Lung (tissue), 12 donors: ENCODE measurements around the gene TMEM80. TPM values are rescaled to one million over a fixed set of nuclear protein-coding genes. Genes with fewer than 3 reads are reported as not detected.

Experiments
- ATAC-seq: fragments of 200-7000 bp; cut with Tn5 transposase; one replicate; pipeline ENCODE4 v1.9.1; 2020; ENCODE audit warnings: moderate number of reproducible peaks; ENCODE audit not compliant: insufficient read depth, low FRiP score
- DNase-seq, 3 donors: peaks; one replicate each; pipeline ENCODE4 v3.0.0-alpha.2; 2013 to 2017
- H3K27ac ChIP-seq, 2 donors: one replicate each; pipeline ENCODE4 v1.5.1; 2013; ENCODE audit warnings: mild to moderate bottlenecking in 2 of 2, moderate library complexity in 2 of 2, control low read depth in 1 of 2, inconsistent platforms in 1 of 2, low read depth in 1 of 2, low read length in 1 of 2
- H3K27me3 ChIP-seq, 3 donors: one replicate each; pipeline ENCODE4 v1.5.1; 2013; ENCODE audit warnings: low read length in 2 of 3; ENCODE audit not compliant: control insufficient read depth in 3 of 3, insufficient read depth in 3 of 3
- H3K36me3 ChIP-seq, 4 donors: one replicate each; pipeline ENCODE4 v1.5.1; 2013; ENCODE audit warnings: low read length in 4 of 4, mild to moderate bottlenecking in 1 of 4, moderate library complexity in 1 of 4; ENCODE audit not compliant: control insufficient read depth in 4 of 4, insufficient read depth in 4 of 4
- H3K4me1 ChIP-seq, 5 donors: one replicate each; pipeline ENCODE4 v1.5.1; 2013; ENCODE audit warnings: low read length in 5 of 5, mild to moderate bottlenecking in 2 of 5, moderate library complexity in 1 of 5; ENCODE audit not compliant: control insufficient read depth in 5 of 5, insufficient read depth in 5 of 5
- H3K4me3 ChIP-seq: one replicate; pipeline ENCODE4 v1.5.1; 2013; ENCODE audit warnings: mild to moderate bottlenecking, control low read depth, moderate library complexity
- H3K9ac ChIP-seq, 2 donors: one replicate each; pipeline ENCODE4 v1.5.1; 2013; ENCODE audit warnings: low read length in 2 of 2, control low read depth in 1 of 2; ENCODE audit not compliant: insufficient read depth in 1 of 2
- H3K9me3 ChIP-seq, 4 donors: one replicate each; pipeline ENCODE4 v1.5.1; 2013; ENCODE audit warnings: low read length in 3 of 4, mild to moderate bottlenecking in 1 of 4, moderate library complexity in 1 of 4; ENCODE audit not compliant: control insufficient read depth in 4 of 4, insufficient read depth in 3 of 4
- CTCF ChIP-seq: IDR thresholded peaks from 2 replicates; pipeline ENCODE4 v1.5.1; 2012; ENCODE audit warnings: mild to moderate bottlenecking; ENCODE audit errors: control extremely low read depth, extremely low read depth
- WGBS, 2 donors: extraction: QIAGEN DNeasy Blood & Tissue Kit; methylation state at CpG; one replicate each; pipeline ENCODE4 v1.1.7; 2013; 5-methylcytosine and 5-hydroxymethylcytosine counted together
- polyA plus RNA-seq, 2 donors: library from polyadenylated mRNA; stranded (reverse); fragments of 200-250 nt; gene quantifications; one replicate each; pipeline ENCODE4 v1.2.1, GENCODE V29; 2013
- total RNA-seq, 2 donors: library from RNA; depleted of rRNA in 1 of 2; stranded (reverse); fragments of >200 nt in 1 of 2; gene quantifications; one replicate each; pipeline ENCODE4 v1.2.1, GENCODE V29; 2014 to 2021
- donor health status: control.
- donor health status: control.
- donor health status: Bipolar disorder and iron deficiency.
- donor health status: healthy.
- donor health status: DM: yes; HTN: yes; CAD: no.

Gene TMEM80
- total and polyA plus RNA-seq, 4 donors = 10.3 to 28.1 (median 18.5) TPM

GRCh38 chr11:703506-703905 lies 7.9 kb downstream of the TMEM80 start:
- peak overlapping the region in 1 of 2 donors; percentile 68 for H3K27ac ChIP-seq

GRCh38 chr11:704228-704674 lies 8.6 kb downstream of the TMEM80 start:
- H3K9ac ChIP-seq = no peak overlapping the region
- H3K4me1 ChIP-seq = peaks cover 0 to 21% (median 0%) of the 10 kb centered on the region in 5 donors
- H3K36me3 ChIP-seq = peaks cover 0 to 15% (median 7%) of the 10 kb centered on the region in 4 donors
- DNase-seq = no peak
- H3K27ac ChIP-seq = peak overlapping the region in 1 of 2 donors; percentile 78
- TF ChIP-seq CTCF = no peak
- WGBS, 2 donors = 86 to 95% methylated on average over 18 of the region's 18 CpGs
- peaks cover 0 to 4% (median 0%) of the 10 kb centered on the region in 3 donors for H3K27me3 ChIP-seq
- no peak overlapping the region for H3K4me3 ChIP-seq
- ATAC-seq = no peak
- H3K9me3 ChIP-seq = no peaks in the 10 kb centered on the region

More at GRCh38 chr11:703506-703905, 7.9 kb downstream of the TMEM80 start:
- Histone ChIP-seq H3K9ac (no peak overlapping the region), H3K4me3 (no peak overlapping the region), H3K9me3 (no peaks in the 10 kb centered on the region), H3K4me1 (peaks cover 0 to 21% (median 0%) of the 10 kb centered on the region in 5 donors), H3K36me3 (peaks cover 0 to 15% (median 7%) of the 10 kb centered on the region in 4 donors), H3K27me3 (peaks cover 0 to 4% (median 0%) of the 10 kb centered on the region in 3 donors)
- DNase-seq = no peak
- no peak for ATAC-seq
- no peak for TF ChIP-seq CTCF
- 92 to 93% methylated on average over 9 of the region's 9 CpGs for WGBS, 2 donors

- DNase-seq = no peak
- WGBS, 2 donors = 49 to 75% methylated on average over 23 to 27 of the region's 27 CpGs
- Histone ChIP-seq H3K4me1 (peaks cover 0 to 24% (median 0%) of the 10 kb centered on the region in 5 donors), H3K9ac (peak overlapping the region in 1 of 2 donors; percentile 25), H3K36me3 (peaks cover 0 to 13% (median 3%) of the 10 kb centered on the region in 4 donors), H3K9me3 (no peaks in the 10 kb centered on the region), H3K27ac (peak overlapping the region in 1 of 2 donors; percentile 78), H3K27me3 (peaks cover 0 to 4% (median 0%) of the 10 kb centered on the region in 3 donors), H3K4me3 (no peak overlapping the region)
- ATAC-seq = peak; percentile 54
- TF ChIP-seq CTCF = no peak
Measured at GRCh38 chr11:704781-705645, 9.4 kb downstream of the TMEM80 start.
